ENCODE data around the gene ZC3H4. TPM values are rescaled to one million over a fixed set of nuclear protein-coding genes. Genes with fewer than 3 reads are reported as not detected.

Gene ZC3H4
- total and polyA plus RNA-seq, 2 donors (not counting 1 experiment from before 2014, with no cell fraction given) = 8.4 to 13.5 TPM

DNA sequence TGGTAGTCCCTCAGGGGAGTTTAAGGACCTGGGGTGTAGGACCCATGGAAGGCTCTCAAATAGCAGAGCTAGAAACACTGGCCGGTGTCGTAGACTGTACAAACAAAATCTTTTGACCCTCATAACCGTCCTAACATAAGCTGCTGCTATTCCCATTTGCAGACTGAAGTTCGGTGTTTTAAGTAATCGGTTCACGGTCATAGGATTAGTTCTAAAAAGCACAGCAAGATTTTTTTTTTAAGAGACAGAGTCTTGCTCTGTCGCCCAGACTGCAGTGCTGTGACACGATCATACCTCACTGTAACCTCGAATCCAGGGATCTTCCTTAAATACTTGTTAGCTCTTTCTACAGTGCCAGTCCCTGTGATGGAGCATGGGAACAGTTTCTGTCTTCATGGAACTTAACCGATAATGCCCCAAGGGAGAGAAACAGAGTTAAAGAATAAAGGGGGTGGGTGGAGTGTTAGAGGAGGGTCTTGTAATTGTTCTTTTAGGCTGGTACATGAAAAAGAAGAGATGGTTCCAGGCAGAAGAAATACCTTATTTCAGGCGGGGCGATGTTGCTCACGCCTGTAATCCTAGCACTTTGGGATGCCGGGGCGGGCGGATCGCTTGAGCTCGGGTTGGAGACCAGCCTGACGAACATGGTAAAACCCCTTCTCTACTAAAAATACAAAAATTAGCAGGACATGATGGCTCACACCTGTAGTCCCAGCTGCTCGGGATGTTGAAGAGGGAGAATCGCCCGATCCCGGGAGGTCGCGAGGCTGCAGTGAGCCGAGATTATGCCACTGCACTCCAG lies 475 bp upstream of the ZC3H4 start:
- Histone ChIP-seq H3K4me3 (replicated peaks in 1 of 4; ENCODE audit: control extremely low read depth in 1 of 4, insufficient read depth in 1 of 4, low read depth in 3 of 4, low read length in 4 of 4) (peak overlapping the region; percentile 75 to 91 (median 84)), H3K4me1 (ENCODE audit: control insufficient read depth, extremely low read depth, insufficient read depth, low read length) (no peaks in the 10 kb centered on the region), H3K4me2 (ENCODE audit: extremely low read depth, insufficient read depth, low read length) (peak overlapping the region; percentile 67), H3K9ac (ENCODE audit: insufficient read depth, low read length) (no peak overlapping the region), H4K20me1 (ENCODE audit: control insufficient read depth, extremely low read depth, insufficient read depth, low read length) (no peaks in the 10 kb centered on the region), H3K9me3 (ENCODE audit: control insufficient read depth, insufficient read depth, low read depth, low read length) (no peaks in the 10 kb centered on the region), H3K36me3 (ENCODE audit: control insufficient read depth, insufficient read depth, low read length) (no peaks in the 10 kb centered on the region), H3K27me3 (ENCODE audit: control insufficient read depth, insufficient read depth, low read length) (no peaks in the 10 kb centered on the region), H3K79me2 (ENCODE audit: control insufficient read depth, insufficient read depth, low read length) (peaks cover 31% of the 10 kb centered on the region), H3K27ac (ENCODE audit: insufficient read depth, low read length) (peak overlapping the region; percentile 99), H2AFZ (ENCODE audit: low read length) (no peak overlapping the region)
- no peak for TF ChIP-seq EZH2 (IDR thresholded peaks at IDR 0.05; ENCODE audit: low read length, missing control alignments)
- TF ChIP-seq, protein P1, sequence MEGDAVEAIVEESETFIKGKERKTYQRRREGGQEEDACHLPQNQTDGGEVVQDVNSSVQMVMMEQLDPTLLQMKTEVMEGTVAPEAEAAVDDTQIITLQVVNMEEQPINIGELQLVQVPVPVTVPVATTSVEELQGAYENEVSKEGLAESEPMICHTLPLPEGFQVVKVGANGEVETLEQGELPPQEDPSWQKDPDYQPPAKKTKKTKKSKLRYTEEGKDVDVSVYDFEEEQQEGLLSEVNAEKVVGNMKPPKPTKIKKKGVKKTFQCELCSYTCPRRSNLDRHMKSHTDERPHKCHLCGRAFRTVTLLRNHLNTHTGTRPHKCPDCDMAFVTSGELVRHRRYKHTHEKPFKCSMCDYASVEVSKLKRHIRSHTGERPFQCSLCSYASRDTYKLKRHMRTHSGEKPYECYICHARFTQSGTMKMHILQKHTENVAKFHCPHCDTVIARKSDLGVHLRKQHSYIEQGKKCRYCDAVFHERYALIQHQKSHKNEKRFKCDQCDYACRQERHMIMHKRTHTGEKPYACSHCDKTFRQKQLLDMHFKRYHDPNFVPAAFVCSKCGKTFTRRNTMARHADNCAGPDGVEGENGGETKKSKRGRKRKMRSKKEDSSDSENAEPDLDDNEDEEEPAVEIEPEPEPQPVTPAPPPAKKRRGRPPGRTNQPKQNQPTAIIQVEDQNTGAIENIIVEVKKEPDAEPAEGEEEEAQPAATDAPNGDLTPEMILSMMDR (conservative IDR thresholded peaks at IDR 0.05 in 1 of 2, IDR thresholded peaks at IDR 0.05 in 1 of 2; ENCODE audit: low read depth in 1 of 2, low read length in 2 of 2) = no peak
- DNase-seq (ENCODE audit: low read depth in 2 of 2) = no peak

DNA sequence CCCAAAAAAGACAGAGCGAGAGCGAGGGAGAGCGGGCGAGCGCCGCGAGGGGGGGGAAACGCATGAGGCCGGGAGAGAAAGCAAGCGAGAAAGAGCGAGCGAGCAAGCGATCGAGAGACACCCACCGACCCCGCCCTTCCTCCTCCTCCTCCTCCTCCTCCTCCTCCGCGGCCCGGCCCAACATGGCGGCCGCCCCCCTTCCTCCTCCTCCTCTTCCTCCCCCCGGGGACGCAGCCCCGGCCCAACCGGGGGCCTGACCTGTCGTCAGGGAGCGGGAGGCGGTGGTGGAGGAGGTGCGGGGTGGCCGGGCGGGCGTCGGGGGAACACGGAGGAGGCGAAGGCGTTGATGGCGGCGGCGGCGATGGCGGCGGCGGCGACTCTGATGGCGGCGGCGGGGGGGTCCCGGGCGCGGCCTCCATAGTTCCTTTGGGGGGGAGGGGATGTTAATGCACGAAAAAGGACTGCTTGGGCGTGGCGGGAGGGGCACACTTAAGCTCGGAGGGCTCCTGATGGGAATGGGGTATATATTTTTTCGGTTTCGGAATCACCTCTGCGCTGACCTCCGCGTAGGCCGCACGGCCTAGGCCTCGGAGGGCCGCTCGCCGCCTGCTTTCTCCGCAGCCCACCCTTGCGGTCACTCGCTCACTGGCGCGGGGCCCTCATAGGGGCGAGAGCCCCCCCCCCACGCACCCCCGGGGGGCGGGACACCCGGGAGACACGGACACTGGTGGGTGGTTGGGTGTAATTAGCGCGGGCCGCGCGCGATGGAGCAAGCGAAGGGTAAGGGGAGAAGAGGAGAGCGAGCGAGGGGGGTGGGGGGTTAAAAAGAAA lies 1.2 kb downstream of the ZC3H4 start:
- H3K4me2 ChIP-seq (ENCODE audit: extremely low read depth, insufficient read depth, low read length) = peak overlapping the region; percentile 89
- DNase-seq (ENCODE audit: low read depth in 2 of 2) = peak; percentile 86 to 88
- TF ChIP-seq, protein P1 (conservative IDR thresholded peaks at IDR 0.05 in 1 of 2, IDR thresholded peaks at IDR 0.05 in 1 of 2; ENCODE audit: low read depth in 1 of 2, low read length in 2 of 2) = no peak
- no peak for TF ChIP-seq EZH2 (IDR thresholded peaks at IDR 0.05; ENCODE audit: low read length, missing control alignments)

DNA sequence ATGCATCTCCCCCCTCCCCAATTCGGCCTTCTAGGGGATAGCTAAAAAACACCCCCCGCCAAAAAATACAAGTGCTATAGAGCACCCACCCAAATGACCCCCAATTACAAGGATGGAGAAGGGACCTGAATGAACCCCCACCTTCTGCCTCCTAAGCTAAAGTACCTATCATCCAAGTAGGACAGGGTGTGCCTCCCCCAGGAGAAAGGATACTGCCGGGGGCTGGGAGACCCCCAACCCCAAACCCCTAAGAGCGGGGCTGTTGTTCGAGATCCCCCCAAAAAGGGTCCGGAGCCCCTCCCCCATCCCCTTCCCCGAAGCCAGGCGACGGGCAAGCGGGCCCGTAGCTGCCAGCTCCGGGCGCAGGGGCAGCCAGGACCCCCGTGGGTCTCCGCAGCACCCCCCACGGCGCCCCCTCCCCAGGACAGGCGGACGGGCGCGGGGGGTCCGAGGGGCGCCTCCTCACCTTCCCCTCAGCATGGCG lies 1.9 kb downstream of the ZC3H4 start:
- no peak overlapping the region for H2AFZ ChIP-seq (ENCODE audit: low read length)
- peak overlapping the region; percentile 89 for H3K4me2 ChIP-seq (ENCODE audit: extremely low read depth, insufficient read depth, low read length)
- H3K79me2 ChIP-seq (ENCODE audit: control insufficient read depth, insufficient read depth, low read length) = peaks cover 49% of the 10 kb centered on the region
- DNase-seq (ENCODE audit: low read depth in 2 of 2) = no peak
- peaks cover 12% of the 10 kb centered on the region for H3K4me1 ChIP-seq (ENCODE audit: control insufficient read depth, extremely low read depth, insufficient read depth, low read length)
- TF ChIP-seq EZH2 (IDR thresholded peaks at IDR 0.05; ENCODE audit: low read length, missing control alignments) = no peak
- TF ChIP-seq, protein P1 (conservative IDR thresholded peaks at IDR 0.05 in 1 of 2, IDR thresholded peaks at IDR 0.05 in 1 of 2; ENCODE audit: low read depth in 1 of 2, low read length in 2 of 2) = no peak
- H3K4me3 ChIP-seq (replicated peaks in 1 of 4; ENCODE audit: control extremely low read depth in 1 of 4, insufficient read depth in 1 of 4, low read depth in 3 of 4, low read length in 4 of 4) = peak overlapping the region; percentile 75 to 91 (median 82)
- no peaks in the 10 kb centered on the region for H3K36me3 ChIP-seq (ENCODE audit: control insufficient read depth, insufficient read depth, low read length)
- H3K27me3 ChIP-seq (ENCODE audit: control insufficient read depth, insufficient read depth, low read length) = no peaks in the 10 kb centered on the region
- no peaks in the 10 kb centered on the region for H4K20me1 ChIP-seq (ENCODE audit: control insufficient read depth, extremely low read depth, insufficient read depth, low read length)
- H3K9ac ChIP-seq (ENCODE audit: insufficient read depth, low read length) = peak overlapping the region; percentile 98
- H3K9me3 ChIP-seq (ENCODE audit: control insufficient read depth, insufficient read depth, low read depth, low read length) = no peaks in the 10 kb centered on the region
- peak overlapping the region; percentile 99 for H3K27ac ChIP-seq (ENCODE audit: insufficient read depth, low read length)

More for the DNA sequence above, 1.2 kb downstream of the ZC3H4 start:
- peak overlapping the region; percentile 75 to 91 (median 82) for H3K4me3 ChIP-seq (replicated peaks in 1 of 4; ENCODE audit: control extremely low read depth in 1 of 4, insufficient read depth in 1 of 4, low read depth in 3 of 4, low read length in 4 of 4)
- no peak overlapping the region for H2AFZ ChIP-seq (ENCODE audit: low read length)
- H3K9ac ChIP-seq (ENCODE audit: insufficient read depth, low read length) = peak overlapping the region; percentile 98
- no peaks in the 10 kb centered on the region for H3K9me3 ChIP-seq (ENCODE audit: control insufficient read depth, insufficient read depth, low read depth, low read length)
- no peaks in the 10 kb centered on the region for H3K36me3 ChIP-seq (ENCODE audit: control insufficient read depth, insufficient read depth, low read length)
- H3K4me1 ChIP-seq (ENCODE audit: control insufficient read depth, extremely low read depth, insufficient read depth, low read length) = peaks cover 6% of the 10 kb centered on the region
- H3K27ac ChIP-seq (ENCODE audit: insufficient read depth, low read length) = peak overlapping the region; percentile 99
- peaks cover 42% of the 10 kb centered on the region for H3K79me2 ChIP-seq (ENCODE audit: control insufficient read depth, insufficient read depth, low read length)
- H4K20me1 ChIP-seq (ENCODE audit: control insufficient read depth, extremely low read depth, insufficient read depth, low read length) = no peaks in the 10 kb centered on the region
- no peaks in the 10 kb centered on the region for H3K27me3 ChIP-seq (ENCODE audit: control insufficient read depth, insufficient read depth, low read length)

Measured in fibroblast of lung (primary cell).